Measurements from ENCODE around the gene ALDH1A1.

The ALDH1A1 gene

GRCh38 chr9:72978744-72979143 is 25.9 kb upstream of the ALDH1A1 start:
- no peak for DNase-seq

- DNase-seq = no peak
Measured at GRCh38 chr9:72977670-72978069, 24.8 kb upstream of the ALDH1A1 start.

GRCh38 chr9:72974501-72974900 is 21.6 kb upstream of the ALDH1A1 start:
- no peak for DNase-seq

- DNase-seq = no peak
Measured at GRCh38 chr9:72972636-72973035, 19.8 kb upstream of the ALDH1A1 start.

- DNase-seq = no peak
Measured at GRCh38 chr9:72971411-72971810, 18.6 kb upstream of the ALDH1A1 start.

GRCh38 chr9:72960446-72960845 is 7.6 kb upstream of the ALDH1A1 start:
- no peak for DNase-seq

GRCh38 chr9:72958485-72959281 is 5.8 kb upstream of the ALDH1A1 start:
- no peak for DNase-seq

GRCh38 chr9:72955571-72955970 is 2.7 kb upstream of the ALDH1A1 start:
- no peak for DNase-seq

- no peak for DNase-seq
Measured at GRCh38 chr9:72955126-72955455, 2.2 kb upstream of the ALDH1A1 start.

GRCh38 chr9:72954431-72955125 is 1.7 kb upstream of the ALDH1A1 start:
- no peak for DNase-seq

- no peak for DNase-seq
Measured at GRCh38 chr9:72952381-72952690, 517 bp downstream of the ALDH1A1 start.

- no peak for DNase-seq
Measured at GRCh38 chr9:72951520-72952380, 1.1 kb downstream of the ALDH1A1 start.

- DNase-seq = no peak
Measured at GRCh38 chr9:72950875-72951442, 1.9 kb downstream of the ALDH1A1 start.

GRCh38 chr9:72949918-72950325 is 2.9 kb downstream of the ALDH1A1 start:
- DNase-seq = no peak

GRCh38 chr9:72949244-72949582 is 3.6 kb downstream of the ALDH1A1 start:
- no peak for DNase-seq

- DNase-seq = no peak
Measured at GRCh38 chr9:72948575-72949243, 4.1 kb downstream of the ALDH1A1 start.

GRCh38 chr9:72947984-72948465 is 4.8 kb downstream of the ALDH1A1 start:
- DNase-seq = no peak

GRCh38 chr9:72946821-72947220 is 6.0 kb downstream of the ALDH1A1 start:
- DNase-seq = no peak

GRCh38 chr9:72946318-72946717 is 6.5 kb downstream of the ALDH1A1 start:
- no peak for DNase-seq

GRCh38 chr9:72945391-72945790 is 7.5 kb downstream of the ALDH1A1 start:
- no peak for DNase-seq

- DNase-seq = no peak
Measured at GRCh38 chr9:72943844-72944462, 8.9 kb downstream of the ALDH1A1 start.

- DNase-seq = no peak
Measured at GRCh38 chr9:72942451-72942850, 10.4 kb downstream of the ALDH1A1 start.
